Activated T-cell treated with anti-CD3 and anti-CD28 coated beads, Interleukin-2, amount 50 U/mL, for 72 hours (primary cell): ENCODE data around the gene GNG8. TPM values are rescaled to one million over a fixed set of nuclear protein-coding genes. Genes with fewer than 3 reads are reported as not detected.

Experiments
- ATAC-seq, 2 donors: fragments of 150-1000 bp; cut with Tn5 transposase; replicated peaks in 1 of 2; 2 replicates each; pipeline ENCODE4 v1.10.0; 2021; ENCODE audit warnings: moderate library complexity in 2 of 2, mild to moderate bottlenecking in 1 of 2
- DNase-seq, 2 donors: peaks; one replicate each; pipeline ENCODE4 v3.0.0; 2021 to 2022; ENCODE audit warnings: mixed read lengths in 1 of 2
- H3K27ac Mint-ChIP-seq: one replicate; pipeline ENCODE4 v1.8.0; 2022; ENCODE audit warnings: mild to moderate bottlenecking, moderate library complexity, mixed read lengths
- H3K27me3 Mint-ChIP-seq: one replicate; pipeline ENCODE4 v1.8.0; 2022; ENCODE audit warnings: low read depth, mixed read lengths
- H3K36me3 Mint-ChIP-seq, 2 donors: one replicate each; pipeline ENCODE4 v1.8.0; 2022; ENCODE audit warnings: mixed read lengths in 2 of 2, mild to moderate bottlenecking in 1 of 2; ENCODE audit not compliant: insufficient read depth in 2 of 2
- H3K4me1 Mint-ChIP-seq: one replicate; pipeline ENCODE4 v1.8.0; 2022; ENCODE audit warnings: low read depth, mixed read lengths
- H3K4me3 Mint-ChIP-seq, 2 donors: one replicate each; pipeline ENCODE4 v1.8.0; 2022; ENCODE audit warnings: mild to moderate bottlenecking in 2 of 2, mixed read lengths in 2 of 2, moderate library complexity in 2 of 2
- H3K9me3 Mint-ChIP-seq, 2 donors: one replicate each; pipeline ENCODE4 v1.8.0; 2022; ENCODE audit warnings: mixed read lengths in 2 of 2
- total RNA-seq, 2 donors: library from RNA; stranded (reverse); gene quantifications; one replicate each; pipeline ENCODE4 v1.2.3, GENCODE V29; 2022

Gene GNG8
- total RNA-seq, 2 donors from 2014 or later: 24.8 to 29.5 TPM

DNA sequence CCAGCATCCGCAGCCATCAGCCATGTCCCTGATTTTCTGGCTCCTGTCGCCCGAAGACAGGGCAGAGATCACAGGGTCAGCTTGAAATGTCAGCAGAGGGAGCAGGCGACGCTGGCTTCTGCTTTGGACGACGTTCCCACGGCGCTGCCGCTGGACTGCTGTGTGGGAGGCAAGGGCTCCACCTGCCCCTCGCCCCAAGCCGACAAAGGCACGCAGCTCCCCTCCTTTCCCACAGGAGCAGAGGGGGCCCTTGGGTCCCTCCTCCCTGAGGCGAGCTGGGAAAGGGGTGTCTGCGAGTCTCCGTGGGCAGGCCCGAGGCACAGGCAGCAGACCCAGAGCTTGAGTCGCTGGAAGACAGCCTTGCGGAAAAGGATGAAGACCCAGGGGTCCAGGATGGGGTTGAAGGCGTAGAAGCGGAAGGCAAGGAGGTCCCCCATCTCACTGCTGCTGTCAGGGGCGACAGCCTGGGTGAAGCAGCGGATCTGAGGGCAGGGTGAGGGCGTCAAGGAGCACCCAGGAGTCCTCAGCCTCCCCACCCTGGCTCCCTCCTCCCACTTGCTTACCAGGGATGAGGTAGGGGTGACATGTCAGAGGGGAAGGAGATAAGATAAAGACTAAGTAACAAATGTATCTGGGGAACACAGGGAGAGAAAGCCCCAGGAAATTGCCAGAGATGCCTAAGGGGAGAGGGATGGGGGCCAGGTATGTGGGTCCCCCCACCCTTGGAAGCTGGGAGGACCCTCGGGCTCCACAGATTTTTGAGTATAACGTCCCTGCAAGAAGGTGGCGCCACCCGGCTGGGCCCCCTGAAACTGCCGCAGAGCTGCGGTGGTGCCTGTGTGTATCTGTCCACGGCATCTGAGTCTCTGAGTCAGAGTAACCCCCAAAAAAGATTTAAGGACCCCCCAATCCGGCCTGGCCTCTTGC, 14.5 kb downstream of the GNG8 start:
- H3K9me3 Mint-ChIP-seq: no peaks in the 10 kb centered on the region
- H3K27ac Mint-ChIP-seq: peak overlapping the region; percentile 81
- no peaks in the 10 kb centered on the region for H3K27me3 Mint-ChIP-seq
- peaks cover 79% of the 10 kb centered on the region for H3K4me1 Mint-ChIP-seq
- peaks cover 13 to 29% of the 10 kb centered on the region in 2 donors for H3K36me3 Mint-ChIP-seq
- DNase-seq: no peak
- ATAC-seq: no peak
- H3K4me3 Mint-ChIP-seq: peak overlapping the region; percentile 95

DNA sequence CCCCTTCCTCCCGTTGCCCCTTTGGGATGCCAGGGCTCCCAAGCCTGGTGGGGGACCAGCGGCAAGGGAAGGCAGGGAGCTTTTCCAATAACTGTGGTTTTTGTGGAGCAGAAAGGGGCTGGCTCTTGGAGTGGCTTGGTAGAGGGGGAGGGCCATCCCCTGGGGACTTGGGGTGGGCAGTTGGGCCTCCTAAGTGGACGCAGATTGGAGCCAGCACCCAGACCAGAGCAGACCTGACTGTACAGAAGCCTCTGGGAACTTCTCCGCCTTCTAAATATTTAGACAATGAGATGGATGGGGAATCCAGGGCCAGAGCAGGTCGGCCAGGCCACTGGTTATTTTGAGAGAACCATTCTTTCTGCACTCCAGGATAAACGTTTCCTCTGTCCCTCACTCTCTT, 15.3 kb downstream of the GNG8 start:
- H3K9me3 Mint-ChIP-seq: no peaks in the 10 kb centered on the region
- no peak for ATAC-seq
- H3K27ac Mint-ChIP-seq: no peak overlapping the region
- DNase-seq: no peak
- H3K4me1 Mint-ChIP-seq: peaks cover 86% of the 10 kb centered on the region
- peak overlapping the region; percentile 95 for H3K4me3 Mint-ChIP-seq
- no peaks in the 10 kb centered on the region for H3K27me3 Mint-ChIP-seq
- peaks cover 13 to 29% of the 10 kb centered on the region in 2 donors for H3K36me3 Mint-ChIP-seq

DNA sequence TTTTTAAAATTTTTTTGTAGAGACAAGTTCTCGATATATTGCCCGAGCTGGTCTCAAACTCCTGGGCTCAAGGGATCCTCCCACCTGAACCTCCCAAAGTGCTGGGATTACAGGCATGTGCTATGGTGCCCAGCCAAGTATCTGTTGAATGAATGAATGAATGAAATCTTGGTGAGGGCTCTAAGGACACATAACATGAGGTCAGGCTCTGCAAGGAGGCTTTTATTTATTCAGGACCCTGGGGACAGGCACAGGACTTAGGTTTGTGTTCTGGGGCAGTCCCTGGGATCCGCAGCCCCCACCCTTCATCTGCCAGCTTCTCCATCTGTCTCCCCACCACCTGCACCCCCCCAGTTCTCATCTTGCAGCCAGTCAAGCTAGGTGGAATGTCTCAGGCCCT, 15.7 kb downstream of the GNG8 start:
- H3K27me3 Mint-ChIP-seq: no peaks in the 10 kb centered on the region
- H3K9me3 Mint-ChIP-seq: no peaks in the 10 kb centered on the region
- no peak for ATAC-seq
- peaks cover 13 to 29% of the 10 kb centered on the region in 2 donors for H3K36me3 Mint-ChIP-seq
- peaks cover 86% of the 10 kb centered on the region for H3K4me1 Mint-ChIP-seq
- H3K4me3 Mint-ChIP-seq: peak overlapping the region; percentile 95
- H3K27ac Mint-ChIP-seq: peak overlapping the region; percentile 99
- DNase-seq: no peak

DNA sequence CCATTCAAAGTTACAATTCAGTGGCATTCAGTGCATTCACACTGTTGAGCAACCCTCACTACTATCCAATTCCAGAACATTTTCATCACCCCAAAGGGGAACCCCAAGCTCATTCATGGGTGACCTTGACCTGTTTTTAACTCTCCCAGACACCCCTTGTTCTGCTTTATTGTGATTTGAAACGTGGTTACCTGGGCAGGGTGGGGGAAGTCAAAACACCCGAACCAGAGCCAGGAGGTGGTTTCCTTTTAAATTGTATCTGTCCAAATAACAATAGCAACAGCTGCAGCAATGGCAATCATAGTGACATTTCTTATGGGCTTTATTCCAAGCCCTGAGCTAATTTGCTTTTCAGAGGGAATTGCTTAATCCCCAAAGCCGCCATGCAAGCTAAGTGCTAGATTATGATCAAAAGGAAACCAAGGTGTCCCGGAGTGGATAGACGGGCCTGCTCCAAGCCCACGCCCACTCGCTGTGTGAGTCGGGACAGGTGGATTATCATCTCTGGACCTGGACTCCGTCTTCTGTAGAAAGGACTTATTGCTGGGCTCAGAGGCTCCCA, 17.3 kb downstream of the GNG8 start:
- Mint-ChIP-seq H3K9me3 (no peaks in the 10 kb centered on the region), H3K27ac (peak overlapping the region; percentile 99), H3K4me3 (peak overlapping the region; percentile 95), H3K27me3 (no peaks in the 10 kb centered on the region), H3K4me1 (peaks cover 85% of the 10 kb centered on the region), H3K36me3 (peaks cover 7 to 23% of the 10 kb centered on the region in 2 donors)
- DNase-seq (no peak), ATAC-seq (no peak)

DNA sequence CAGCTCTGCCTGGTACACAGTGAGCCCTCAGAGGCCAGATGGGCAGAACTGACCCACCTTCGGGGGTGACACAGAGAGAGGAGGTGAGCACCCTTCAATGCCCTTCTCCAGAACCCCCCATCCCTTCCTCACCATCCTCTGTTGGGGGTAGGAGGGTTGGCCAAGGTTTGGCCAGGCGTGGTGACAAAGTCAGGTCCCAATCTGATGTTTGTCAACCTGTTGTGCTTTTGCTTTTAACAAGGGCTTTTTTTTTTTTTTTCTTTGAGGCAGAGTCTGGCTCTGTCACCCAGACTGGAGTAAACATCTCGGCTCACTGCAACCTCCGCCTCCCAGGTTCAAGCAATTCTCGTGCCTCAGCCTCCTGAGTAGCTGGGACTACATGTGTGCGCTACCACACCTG, 18.4 kb downstream of the GNG8 start:
- DNase-seq: peak in 1 of 2 donors; percentile 32
- peak; percentile 7 to 8 for ATAC-seq
- Mint-ChIP-seq H3K4me3 (peak overlapping the region; percentile 58 to 95), H3K4me1 (peaks cover 92% of the 10 kb centered on the region), H3K27ac (no peak overlapping the region), H3K36me3 (peaks cover 7 to 17% of the 10 kb centered on the region in 2 donors), H3K9me3 (no peaks in the 10 kb centered on the region), H3K27me3 (no peaks in the 10 kb centered on the region)

DNA sequence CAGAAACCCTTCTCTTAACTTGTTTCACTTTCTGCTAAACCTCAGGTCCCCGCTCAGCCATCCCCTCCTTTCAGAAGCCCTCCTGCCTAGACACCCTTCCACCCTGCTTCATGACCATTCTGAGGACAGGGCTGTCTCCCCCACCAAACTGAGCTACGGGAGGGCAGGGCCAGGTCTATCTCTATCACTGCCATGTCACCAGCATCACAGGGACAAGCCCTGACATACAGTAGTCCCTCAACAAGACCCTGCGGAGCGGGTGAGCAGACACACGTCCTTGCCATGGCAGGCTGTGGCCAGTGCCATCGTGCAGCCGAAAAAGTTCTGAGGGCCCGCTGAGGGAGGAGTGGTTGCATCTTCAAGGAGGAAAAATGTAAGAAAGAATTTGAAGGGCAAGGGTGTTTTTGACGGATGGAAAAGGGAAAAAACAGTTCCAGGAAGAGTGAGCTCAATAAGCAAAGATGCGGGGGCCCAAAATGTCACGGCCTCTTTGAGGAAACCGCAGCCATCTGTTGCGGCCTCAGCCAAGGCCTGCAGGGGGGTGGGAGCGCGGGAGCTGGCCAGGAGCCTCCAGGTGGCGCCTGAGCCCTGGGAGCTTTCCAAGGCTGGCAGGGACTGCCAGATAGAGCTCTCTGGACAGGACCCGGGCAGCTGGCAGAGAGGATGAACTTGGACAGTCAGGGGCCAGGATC, 19.2 kb downstream of the GNG8 start:
- ATAC-seq: peak; percentile 46 to 49
- H3K27me3 Mint-ChIP-seq: no peaks in the 10 kb centered on the region
- peaks cover 92% of the 10 kb centered on the region for H3K4me1 Mint-ChIP-seq
- H3K4me3 Mint-ChIP-seq: peak overlapping the region; percentile 82 to 95
- peaks cover 4 to 9% of the 10 kb centered on the region in 2 donors for H3K36me3 Mint-ChIP-seq
- no peaks in the 10 kb centered on the region for H3K9me3 Mint-ChIP-seq
- peak overlapping the region; percentile 83 for H3K27ac Mint-ChIP-seq
- DNase-seq: peak; percentile 74 to 78

DNA sequence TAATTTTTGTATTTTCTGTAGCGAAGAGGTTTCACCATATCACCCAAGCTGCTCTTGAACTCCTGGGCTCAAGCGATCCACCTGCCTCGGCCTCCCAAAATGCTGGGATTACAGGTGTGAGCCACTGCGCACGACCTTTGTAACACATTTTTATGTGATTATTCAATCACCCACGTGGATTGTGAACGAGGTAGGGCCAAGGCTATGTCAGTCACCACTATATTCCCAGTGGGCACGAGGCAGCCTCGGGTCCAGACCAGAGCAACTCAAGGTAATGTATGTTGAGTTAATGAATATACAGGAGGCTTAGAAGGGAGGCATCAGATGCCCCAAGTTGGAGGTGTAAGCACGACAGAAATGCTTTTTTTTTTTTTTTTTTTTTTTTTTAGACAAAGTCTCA, 20.0 kb downstream of the GNG8 start:
- peaks cover 92% of the 10 kb centered on the region for H3K4me1 Mint-ChIP-seq
- peaks cover 4 to 10% of the 10 kb centered on the region in 2 donors for H3K36me3 Mint-ChIP-seq
- peak overlapping the region; percentile 58 for H3K4me3 Mint-ChIP-seq
- ATAC-seq (no peak), DNase-seq (no peak)
- H3K9me3 Mint-ChIP-seq: no peaks in the 10 kb centered on the region
- no peaks in the 10 kb centered on the region for H3K27me3 Mint-ChIP-seq
- no peak overlapping the region for H3K27ac Mint-ChIP-seq

DNA sequence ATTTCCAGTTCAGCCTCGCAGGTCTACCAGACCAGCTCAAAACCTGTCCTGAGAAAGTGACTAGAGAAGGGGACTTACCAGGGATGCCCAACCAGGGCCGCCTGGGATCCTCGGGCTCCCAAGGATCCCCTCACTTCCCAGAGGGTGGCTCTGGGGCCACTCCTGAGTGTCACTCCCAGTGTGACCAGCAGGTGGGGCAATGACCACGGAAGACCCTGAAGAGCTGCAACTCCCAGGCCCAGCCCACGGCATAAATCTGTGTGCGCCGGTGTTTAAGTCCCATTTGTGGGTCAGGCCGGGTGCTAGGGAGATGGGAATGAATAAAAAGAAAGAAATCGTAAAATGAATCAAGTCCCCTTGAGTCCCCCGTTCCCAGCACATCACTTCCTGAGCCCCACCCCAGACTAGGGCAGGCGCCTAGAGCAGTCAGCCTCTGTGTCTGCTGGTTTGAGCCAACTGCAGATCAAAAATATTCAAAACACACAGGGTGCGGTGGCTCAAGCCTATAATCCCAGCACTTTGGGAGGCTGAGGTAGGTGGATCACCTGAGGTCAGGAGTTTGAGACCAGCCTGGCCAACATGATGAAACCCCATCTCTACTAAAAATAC, 21.8 kb downstream of the GNG8 start:
- peak overlapping the region; percentile 79 for H3K27ac Mint-ChIP-seq
- no peaks in the 10 kb centered on the region for H3K27me3 Mint-ChIP-seq
- ATAC-seq (peak; percentile 54 to 61), DNase-seq (peak; percentile 85 to 91)
- peak overlapping the region; percentile 58 to 76 for H3K4me3 Mint-ChIP-seq
- H3K9me3 Mint-ChIP-seq: no peaks in the 10 kb centered on the region
- H3K4me1 Mint-ChIP-seq: peaks cover 85% of the 10 kb centered on the region
- peaks cover 6 to 13% of the 10 kb centered on the region in 2 donors for H3K36me3 Mint-ChIP-seq

DNA sequence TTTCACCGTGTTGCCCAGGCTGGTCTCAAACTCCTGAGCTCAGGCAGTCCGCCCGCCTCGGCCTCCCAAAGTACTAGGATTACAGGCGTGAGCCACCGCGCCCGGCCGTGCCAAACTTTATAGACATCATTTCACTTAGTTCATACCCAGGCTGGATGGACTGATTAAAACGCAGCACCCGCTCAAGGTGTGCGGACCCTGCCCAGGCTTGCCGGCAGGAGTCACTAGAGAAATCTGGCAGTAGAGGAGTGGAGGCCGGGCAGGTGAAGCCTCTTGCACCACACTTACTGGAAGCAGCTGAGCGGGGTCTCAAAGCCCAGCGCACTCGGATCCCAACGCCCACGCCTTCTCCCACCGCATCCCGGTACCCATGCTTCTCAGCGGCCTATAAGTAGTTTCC, 22.5 kb downstream of the GNG8 start:
- H3K9me3 Mint-ChIP-seq: no peaks in the 10 kb centered on the region
- no peak overlapping the region for H3K27ac Mint-ChIP-seq
- no peaks in the 10 kb centered on the region for H3K27me3 Mint-ChIP-seq
- ATAC-seq (no peak), DNase-seq (no peak)
- H3K4me1 Mint-ChIP-seq: peaks cover 78% of the 10 kb centered on the region
- H3K36me3 Mint-ChIP-seq: peaks cover 5 to 13% of the 10 kb centered on the region in 2 donors
- no peak overlapping the region for H3K4me3 Mint-ChIP-seq

DNA sequence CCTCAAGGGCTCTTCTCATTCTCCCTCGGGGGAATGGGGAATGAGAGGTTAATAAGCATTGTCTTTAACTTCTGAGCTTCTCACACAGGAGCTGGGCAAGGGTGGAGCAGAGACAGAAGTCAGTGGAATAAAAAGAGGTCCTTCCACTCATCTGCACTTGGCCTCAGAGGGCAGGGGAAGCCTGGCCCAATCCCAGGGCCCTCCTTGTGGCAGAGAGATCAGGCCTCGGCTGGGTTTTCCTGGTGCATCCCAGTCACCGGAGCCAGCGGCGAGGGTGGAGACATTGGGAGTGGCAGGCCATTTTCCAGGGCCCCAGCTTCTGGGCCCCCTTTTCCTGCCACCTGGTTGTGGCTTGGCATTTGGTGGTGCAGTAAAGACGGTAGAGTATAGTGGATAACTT, 24.2 kb downstream of the GNG8 start:
- ATAC-seq (no peak), DNase-seq (no peak)
- H3K4me1 Mint-ChIP-seq: peaks cover 67% of the 10 kb centered on the region
- H3K4me3 Mint-ChIP-seq: peak overlapping the region; percentile 52 to 69
- H3K27me3 Mint-ChIP-seq: no peaks in the 10 kb centered on the region
- peaks cover 6 to 27% of the 10 kb centered on the region in 2 donors for H3K36me3 Mint-ChIP-seq
- peak overlapping the region; percentile 27 for H3K27ac Mint-ChIP-seq
- no peaks in the 10 kb centered on the region for H3K9me3 Mint-ChIP-seq

DNA sequence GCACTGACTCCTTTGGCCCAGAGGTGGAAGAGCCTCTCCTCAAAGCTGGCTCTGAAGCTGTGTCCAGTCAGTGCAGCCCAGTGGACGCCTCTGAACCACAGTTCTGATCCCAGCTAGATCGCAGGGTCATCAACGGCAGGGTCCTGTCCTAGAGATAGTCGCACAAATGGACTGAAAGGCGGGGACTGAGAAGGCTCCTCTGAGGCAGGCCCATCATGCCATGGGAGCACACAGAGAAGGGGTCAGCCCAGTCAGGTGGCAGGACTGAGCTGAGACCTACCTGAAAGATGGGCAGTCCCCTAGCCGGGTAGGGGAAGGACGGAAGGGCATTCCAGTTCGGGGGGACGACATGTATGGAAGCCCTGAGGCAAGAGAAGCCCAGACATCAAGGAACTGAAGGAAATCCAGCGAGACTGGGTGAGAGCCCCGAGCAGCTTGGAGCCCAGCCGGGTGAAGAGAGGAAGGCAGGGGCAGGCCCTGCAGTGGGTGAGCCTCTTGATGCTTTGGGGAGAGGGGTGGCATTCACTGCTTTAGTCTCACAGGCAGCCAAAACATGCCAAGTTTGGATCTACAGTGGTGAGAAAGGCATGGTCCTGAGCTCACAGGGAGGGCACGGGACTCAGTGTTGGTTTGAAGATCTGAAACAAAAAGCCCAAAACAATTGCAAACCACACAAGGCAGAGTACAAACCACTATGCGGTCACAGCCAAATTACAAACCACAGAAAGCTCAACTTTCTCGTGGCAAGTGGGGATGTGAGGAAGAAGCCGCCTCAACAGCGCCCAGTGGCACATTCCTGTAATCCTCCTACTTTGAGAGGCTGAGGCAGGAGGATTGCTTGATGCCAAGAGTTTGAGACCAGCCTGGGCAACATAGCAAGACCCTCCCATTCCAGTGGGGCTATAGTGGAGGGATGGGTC, 24.9 kb downstream of the GNG8 start:
- Mint-ChIP-seq H3K4me1 (peaks cover 66% of the 10 kb centered on the region), H3K27me3 (no peaks in the 10 kb centered on the region)

DNA sequence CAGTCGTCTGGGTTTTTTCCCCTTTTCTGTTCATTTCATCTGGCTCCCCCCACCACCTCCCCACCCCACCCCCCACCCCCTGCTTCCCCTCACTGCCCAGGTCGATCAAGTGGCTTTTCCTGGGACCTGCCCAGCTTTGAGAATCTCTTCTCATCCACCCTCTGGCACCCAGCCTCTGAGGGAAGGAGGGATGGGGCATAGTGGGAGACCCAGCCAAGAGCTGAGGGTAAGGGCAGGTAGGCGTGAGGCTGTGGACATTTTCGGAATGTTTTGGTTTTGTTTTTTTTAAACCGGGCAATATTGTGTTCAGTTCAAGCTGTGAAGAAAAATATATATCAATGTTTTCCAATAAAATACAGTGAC, 25.6 kb downstream of the GNG8 start:
- no peaks in the 10 kb centered on the region for H3K27me3 Mint-ChIP-seq
- ATAC-seq: no peak
- H3K4me3 Mint-ChIP-seq: peak overlapping the region in 1 of 2 donors; percentile 69
- peaks cover 9 to 33% of the 10 kb centered on the region in 2 donors for H3K36me3 Mint-ChIP-seq
- no peaks in the 10 kb centered on the region for H3K9me3 Mint-ChIP-seq
- no peak for DNase-seq
- H3K27ac Mint-ChIP-seq: no peak overlapping the region
- H3K4me1 Mint-ChIP-seq: peaks cover 60% of the 10 kb centered on the region

More for the DNA sequence above, 24.9 kb downstream of the GNG8 start:
- Mint-ChIP-seq H3K9me3 (no peaks in the 10 kb centered on the region), H3K36me3 (peaks cover 9 to 33% of the 10 kb centered on the region in 2 donors), H3K4me3 (peak overlapping the region; percentile 52 to 69), H3K27ac (peak overlapping the region; percentile 27)
- no peak for DNase-seq
- peak; percentile 10 to 50 for ATAC-seq
